ENCODE data around the gene SEPTIN8.

- TF ChIP-seq EZH2phosphoT487 (conservative IDR thresholded peaks at IDR 0.05; ENCODE audit: low read length): no peak
- TF ChIP-seq, protein P1, sequence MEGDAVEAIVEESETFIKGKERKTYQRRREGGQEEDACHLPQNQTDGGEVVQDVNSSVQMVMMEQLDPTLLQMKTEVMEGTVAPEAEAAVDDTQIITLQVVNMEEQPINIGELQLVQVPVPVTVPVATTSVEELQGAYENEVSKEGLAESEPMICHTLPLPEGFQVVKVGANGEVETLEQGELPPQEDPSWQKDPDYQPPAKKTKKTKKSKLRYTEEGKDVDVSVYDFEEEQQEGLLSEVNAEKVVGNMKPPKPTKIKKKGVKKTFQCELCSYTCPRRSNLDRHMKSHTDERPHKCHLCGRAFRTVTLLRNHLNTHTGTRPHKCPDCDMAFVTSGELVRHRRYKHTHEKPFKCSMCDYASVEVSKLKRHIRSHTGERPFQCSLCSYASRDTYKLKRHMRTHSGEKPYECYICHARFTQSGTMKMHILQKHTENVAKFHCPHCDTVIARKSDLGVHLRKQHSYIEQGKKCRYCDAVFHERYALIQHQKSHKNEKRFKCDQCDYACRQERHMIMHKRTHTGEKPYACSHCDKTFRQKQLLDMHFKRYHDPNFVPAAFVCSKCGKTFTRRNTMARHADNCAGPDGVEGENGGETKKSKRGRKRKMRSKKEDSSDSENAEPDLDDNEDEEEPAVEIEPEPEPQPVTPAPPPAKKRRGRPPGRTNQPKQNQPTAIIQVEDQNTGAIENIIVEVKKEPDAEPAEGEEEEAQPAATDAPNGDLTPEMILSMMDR (IDR thresholded peaks at IDR 0.05; ENCODE audit: insufficient read depth, low read length, poor library complexity, severe bottlenecking): no peak
Observed at GRCh38 chr5:132774406-132774805, 2.6 kb downstream of the SEPTIN8 start.
